Peyer's patch (tissue), 4 donors: ENCODE data around the gene TMEM52B. TPM values are rescaled to one million over a fixed set of nuclear protein-coding genes. Genes with fewer than 3 reads are reported as not detected.

ENCODE experiments used
- DNase-seq, 3 donors: peaks; one replicate each; pipeline ENCODE4 v3.0.0-alpha.2; 2017 to 2019
- H3K27ac ChIP-seq, 4 donors: fragments of 200-600 bp; sonication (generic); one replicate each; pipeline ENCODE4 v1.5.1; 2016 to 2019
- H3K27me3 ChIP-seq, 2 donors: fragments of 200-600 bp; sonication (generic); one replicate each; pipeline ENCODE4 v1.5.1; 2019
- H3K36me3 ChIP-seq, 3 donors: fragments of 200-600 bp; sonication (generic); one replicate each; pipeline ENCODE4 v1.5.1; 2016 to 2019
- H3K4me1 ChIP-seq, 4 donors: fragments of 200-600 bp; sonication (generic); one replicate each; pipeline ENCODE4 v1.5.1; 2016 to 2019
- H3K4me3 ChIP-seq, 4 donors: fragments of 200-600 bp; sonication (generic); 1 replicate in 3 of 4; 2 replicates in 1 of 4; pipeline ENCODE4 v1.5.1; 2016 to 2019; ENCODE audit warnings: mild to moderate bottlenecking in 1 of 4
- H3K9me3 ChIP-seq, 4 donors: fragments of 200-600 bp; sonication (generic); one replicate each; pipeline ENCODE4 v1.5.1; 2016 to 2019; ENCODE audit warnings: mild to moderate bottlenecking in 1 of 4
- POLR2A ChIP-seq, 2 donors: fragments of 450-650 bp; IDR thresholded peaks; one replicate each; pipeline ENCODE4 v1.5.1; 2017; ENCODE audit warnings: antibody characterized with exemption in 2 of 2, mild to moderate bottlenecking in 2 of 2, moderate library complexity in 2 of 2
- total RNA-seq, 4 donors: library from RNA; depleted of rRNA; stranded (reverse); fragments of >200 nt; gene quantifications; one replicate each; pipeline ENCODE4 v1.1.0, GENCODE V29; 2016
- TF ChIP-seq, protein P1 (sequence below), 6 experiments: fragments of 450-650 bp in 4 of 6; fragments of 200-600 bp in 2 of 6; sonication (generic) in 1 of 6; IDR thresholded peaks; one replicate each; pipeline ENCODE4 v1.5.1; 2017 to 2019; ENCODE audit warnings: antibody characterized with exemption in 6 of 6, mild to moderate bottlenecking in 3 of 6, moderate library complexity in 1 of 6

Gene TMEM52B
- total RNA-seq, 4 donors from 2014 or later = not detected

DNA sequence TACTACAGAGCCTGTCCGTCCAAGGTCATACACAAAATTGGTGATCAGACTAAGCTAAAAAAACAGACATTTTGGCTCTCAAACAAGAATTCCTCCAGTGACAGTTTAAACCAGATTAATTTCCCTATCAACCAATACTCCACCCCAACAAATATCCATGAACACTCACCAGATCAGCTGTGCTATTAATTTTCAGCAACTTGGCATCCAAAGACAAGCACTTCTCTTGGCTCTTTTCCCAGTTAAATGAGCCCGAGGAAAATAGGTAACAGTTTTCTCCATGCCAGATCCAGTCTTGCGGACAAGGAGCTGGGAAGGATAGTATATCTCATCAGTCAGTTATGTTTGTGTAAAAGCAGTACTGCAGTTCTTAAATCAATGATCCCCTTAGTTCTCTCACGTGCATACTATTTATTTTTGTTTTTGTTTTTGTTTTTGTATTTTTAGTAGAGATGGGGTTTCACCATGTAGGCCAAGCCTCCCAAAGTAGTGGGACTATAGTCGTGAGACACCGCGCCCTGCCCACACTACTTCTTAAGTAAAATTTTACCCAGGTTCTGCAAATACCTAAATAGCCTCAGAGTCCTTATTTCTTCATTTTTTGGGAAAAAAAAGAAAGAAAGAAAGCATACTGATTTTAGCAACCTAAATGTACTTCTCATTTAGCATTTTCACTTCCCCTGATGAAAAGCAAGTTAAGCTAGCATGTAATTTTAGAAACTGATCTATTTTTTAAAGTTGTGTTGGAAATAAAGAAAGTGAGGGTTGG is 18.0 kb upstream of the TMEM52B start:
- Histone ChIP-seq H3K9me3 (no peaks in the 10 kb centered on the region), H3K27ac (no peak overlapping the region), H3K27me3 (no peaks in the 10 kb centered on the region), H3K4me1 (no peaks in the 10 kb centered on the region), H3K36me3 (no peaks in the 10 kb centered on the region), H3K4me3 (no peak overlapping the region)
- no peak for DNase-seq
- TF ChIP-seq, protein P1, sequence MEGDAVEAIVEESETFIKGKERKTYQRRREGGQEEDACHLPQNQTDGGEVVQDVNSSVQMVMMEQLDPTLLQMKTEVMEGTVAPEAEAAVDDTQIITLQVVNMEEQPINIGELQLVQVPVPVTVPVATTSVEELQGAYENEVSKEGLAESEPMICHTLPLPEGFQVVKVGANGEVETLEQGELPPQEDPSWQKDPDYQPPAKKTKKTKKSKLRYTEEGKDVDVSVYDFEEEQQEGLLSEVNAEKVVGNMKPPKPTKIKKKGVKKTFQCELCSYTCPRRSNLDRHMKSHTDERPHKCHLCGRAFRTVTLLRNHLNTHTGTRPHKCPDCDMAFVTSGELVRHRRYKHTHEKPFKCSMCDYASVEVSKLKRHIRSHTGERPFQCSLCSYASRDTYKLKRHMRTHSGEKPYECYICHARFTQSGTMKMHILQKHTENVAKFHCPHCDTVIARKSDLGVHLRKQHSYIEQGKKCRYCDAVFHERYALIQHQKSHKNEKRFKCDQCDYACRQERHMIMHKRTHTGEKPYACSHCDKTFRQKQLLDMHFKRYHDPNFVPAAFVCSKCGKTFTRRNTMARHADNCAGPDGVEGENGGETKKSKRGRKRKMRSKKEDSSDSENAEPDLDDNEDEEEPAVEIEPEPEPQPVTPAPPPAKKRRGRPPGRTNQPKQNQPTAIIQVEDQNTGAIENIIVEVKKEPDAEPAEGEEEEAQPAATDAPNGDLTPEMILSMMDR (IDR thresholded peaks at IDR 0.05) = no peak

DNA sequence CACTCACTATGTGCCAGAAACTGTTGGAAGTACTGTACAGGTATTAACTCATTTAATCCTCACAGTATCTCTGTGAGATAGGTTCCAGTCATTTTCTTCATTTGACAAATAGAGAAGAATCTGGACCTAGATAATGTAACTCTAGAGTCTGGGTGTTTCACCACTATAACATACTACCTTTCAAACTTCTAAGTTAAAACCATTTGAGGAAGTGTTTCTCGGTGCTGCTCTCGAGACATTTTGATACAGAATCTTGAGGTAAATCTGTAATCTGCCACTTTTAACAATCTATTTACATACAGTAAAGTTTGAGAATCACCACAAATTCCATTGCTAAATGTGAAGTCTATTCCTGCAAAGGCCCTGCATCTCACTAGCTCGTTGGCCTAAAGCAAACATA is 15.7 kb upstream of the TMEM52B start:
- TF ChIP-seq, protein P1 (IDR thresholded peaks at IDR 0.05) = no peak
- TF ChIP-seq POLR2A (IDR thresholded peaks at IDR 0.05) = no peak
- no peak overlapping the region for H3K27ac ChIP-seq
- no peaks in the 10 kb centered on the region for H3K9me3 ChIP-seq
- no peak for DNase-seq
- H3K27me3 ChIP-seq = no peaks in the 10 kb centered on the region
- no peak overlapping the region for H3K4me3 ChIP-seq
- H3K36me3 ChIP-seq = no peaks in the 10 kb centered on the region
- H3K4me1 ChIP-seq = no peaks in the 10 kb centered on the region

DNA sequence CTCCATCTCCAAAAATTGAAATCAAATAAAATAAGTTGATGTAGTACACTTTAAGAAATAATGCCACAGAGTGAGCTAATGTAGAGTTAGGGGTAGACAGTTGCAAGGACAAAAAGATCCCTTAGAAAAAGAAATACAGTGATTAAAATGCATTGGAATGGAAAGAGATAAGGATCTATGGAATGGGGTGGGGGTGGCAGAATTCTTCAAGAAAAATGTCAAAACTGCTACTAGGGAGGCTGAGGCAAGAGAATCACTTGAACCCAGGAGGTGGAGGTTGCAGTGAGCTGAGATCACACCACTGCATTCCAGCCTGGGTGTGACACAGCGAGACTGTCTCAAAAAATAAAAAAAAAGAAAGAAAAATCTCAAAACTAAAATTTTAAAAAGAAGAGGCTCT is 13.4 kb upstream of the TMEM52B start:
- no peak overlapping the region for H3K4me3 ChIP-seq
- TF ChIP-seq POLR2A (IDR thresholded peaks at IDR 0.05) = no peak
- TF ChIP-seq, protein P1 (IDR thresholded peaks at IDR 0.05) = no peak
- H3K27ac ChIP-seq = no peak overlapping the region
- no peaks in the 10 kb centered on the region for H3K9me3 ChIP-seq
- H3K36me3 ChIP-seq = no peaks in the 10 kb centered on the region
- H3K27me3 ChIP-seq = no peaks in the 10 kb centered on the region
- no peaks in the 10 kb centered on the region for H3K4me1 ChIP-seq
- no peak for DNase-seq

DNA sequence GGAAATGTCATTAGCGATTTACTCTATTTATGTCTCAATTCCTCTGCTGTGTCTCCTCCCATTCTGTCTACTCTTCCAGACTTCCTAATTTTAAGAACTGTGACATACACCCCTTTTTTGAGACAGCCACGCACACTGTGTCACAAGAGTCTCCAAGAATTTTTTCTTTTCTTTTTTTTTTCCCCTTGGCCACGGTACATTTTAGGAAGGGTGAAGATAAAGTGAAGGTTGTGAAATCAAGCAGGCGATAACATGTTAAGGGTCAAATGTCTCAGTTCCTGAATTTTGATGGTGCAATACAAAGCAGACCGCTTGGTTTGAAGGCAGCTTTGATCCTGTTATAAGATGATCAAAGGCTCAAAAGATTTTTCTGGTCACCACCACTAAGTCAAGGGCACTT is 11.2 kb upstream of the TMEM52B start:
- H3K27ac ChIP-seq = no peak overlapping the region
- no peaks in the 10 kb centered on the region for H3K9me3 ChIP-seq
- H3K27me3 ChIP-seq = no peaks in the 10 kb centered on the region
- no peak for DNase-seq
- no peak for TF ChIP-seq POLR2A (IDR thresholded peaks at IDR 0.05)
- TF ChIP-seq, protein P1 (IDR thresholded peaks at IDR 0.05) = no peak
- no peak overlapping the region for H3K4me3 ChIP-seq
- no peaks in the 10 kb centered on the region for H3K4me1 ChIP-seq
- no peaks in the 10 kb centered on the region for H3K36me3 ChIP-seq

DNA sequence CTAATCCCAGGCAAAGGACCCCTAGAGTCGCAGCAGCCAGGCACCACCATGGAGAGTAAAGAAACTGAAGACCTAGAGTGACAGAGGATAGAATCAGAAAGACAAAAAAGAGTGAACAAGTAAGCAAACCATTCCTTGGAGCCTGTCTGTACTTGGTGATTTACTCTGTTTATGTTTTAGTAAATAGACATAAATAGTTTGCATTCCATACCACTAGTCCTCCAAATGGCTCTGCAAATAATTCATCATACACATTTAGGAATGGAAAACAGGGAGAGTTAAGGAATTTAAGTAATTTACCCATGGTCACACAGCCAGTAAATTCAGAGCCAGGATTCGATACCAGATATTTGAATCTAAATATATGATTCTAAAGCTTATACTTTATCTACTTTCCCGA is 9.7 kb upstream of the TMEM52B start:
- Histone ChIP-seq H3K4me1 (no peaks in the 10 kb centered on the region), H3K27ac (no peak overlapping the region), H3K9me3 (no peaks in the 10 kb centered on the region), H3K4me3 (no peak overlapping the region), H3K36me3 (no peaks in the 10 kb centered on the region), H3K27me3 (no peaks in the 10 kb centered on the region)
- no peak for DNase-seq
- TF ChIP-seq, protein P1 (IDR thresholded peaks at IDR 0.05) = no peak
- no peak for TF ChIP-seq POLR2A (IDR thresholded peaks at IDR 0.05)
